Left cardiac atrium (tissue), 4 donors: ENCODE results near the gene MRTFB. TPM values are rescaled to one million over a fixed set of nuclear protein-coding genes. Genes with fewer than 3 reads are reported as not detected.
A peak's percentile ranks its signal among the peaks of the same experiment; 100 is the strongest.

Source experiments
- ATAC-seq, 2 donors: fragments of 200-7000 bp; cut with Tn5 transposase; one replicate each; pipeline ENCODE4 v1.9.1; 2020; ENCODE audit warnings: mild to moderate bottlenecking in 2 of 2, moderate library complexity in 2 of 2
- DNase-seq: peaks from one replicate; pipeline ENCODE4 v3.0.0-alpha.2; 2020
- intact Hi-C, 2 donors: fragments of 100-400 bp; cut with DNase I; formaldehyde crosslinking; loops; one replicate each; pipeline versions ENCODE4 v1.14.1 to v1.15.1; 2022 to 2023
- total RNA-seq, 2 donors: library from RNA; stranded (reverse); fragmentation: NEBNext Ultra II Directional; extraction: Animal tissue kit (Norgen Biotek cat#: 25700); gene quantifications; one replicate each; pipeline ENCODE4 v1.2.1, GENCODE V29; 2021
- donor health status: DM: no; HTN: yes; CAD: no.
- donor health status: DM: no; HTN: yes; CAD: no; lungs with severe emphysema.
- donor health status: DM: yes; HTN: yes; CAD: no.
- donor health status: Dilated cardiomyopathy.

MRTFB gene
- total RNA-seq, 2 donors from 2014 or later = 34.7 to 36.8 TPM

DNA sequence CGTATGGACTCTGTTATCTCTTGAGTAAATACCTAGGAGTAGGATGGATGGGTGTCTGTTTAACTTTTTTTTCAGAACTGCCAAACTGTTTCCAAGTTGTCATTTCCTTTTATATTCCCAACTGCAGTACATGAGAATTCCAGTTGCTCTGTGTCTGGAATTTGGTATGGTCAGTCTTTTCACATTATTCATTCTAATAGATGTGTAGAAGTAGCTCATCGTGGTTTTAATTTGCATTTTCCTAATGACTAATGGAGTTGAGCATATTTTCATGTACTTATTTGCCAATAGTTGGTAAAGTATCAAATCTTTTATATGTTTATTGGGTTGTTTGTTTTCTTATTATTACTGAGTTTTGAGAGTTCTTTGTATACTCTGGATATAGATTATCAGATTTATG, 27.0 kb downstream of the MRTFB start:
- intact Hi-C loops = no loop called here
- no peak for DNase-seq

GRCh38 chr16:14100825-14101224, 29.7 kb downstream of the MRTFB start:
- no peak for ATAC-seq
- intact Hi-C loops = loop anchor here in 1 of 2 donors (10.0 kb wide), 1 partner anchor 84 kb away; no protein-coding TSS in a partner anchor

More for the DNA sequence above, 27.0 kb downstream of the MRTFB start:
- no peak for ATAC-seq

GRCh38 chr16:14101415-14101814, 30.3 kb downstream of the MRTFB start:
- ATAC-seq (no peak), DNase-seq (no peak)
- intact Hi-C loops = loop anchor here in 1 of 2 donors (10.0 kb wide), 1 partner anchor 83 kb away; no protein-coding TSS in a partner anchor

More at GRCh38 chr16:14100825-14101224, 29.7 kb downstream of the MRTFB start:
- DNase-seq = no peak

- ATAC-seq = peak in 1 of 2 donors; percentile 8
- intact Hi-C loops = loop anchor here in 1 of 2 donors (10.0 kb wide), 1 partner anchor 82 kb away; no protein-coding TSS in a partner anchor
- no peak for DNase-seq
These were observed 32.0 kb downstream of the MRTFB start for GRCh38 chr16:14102925-14103720.

DNA sequence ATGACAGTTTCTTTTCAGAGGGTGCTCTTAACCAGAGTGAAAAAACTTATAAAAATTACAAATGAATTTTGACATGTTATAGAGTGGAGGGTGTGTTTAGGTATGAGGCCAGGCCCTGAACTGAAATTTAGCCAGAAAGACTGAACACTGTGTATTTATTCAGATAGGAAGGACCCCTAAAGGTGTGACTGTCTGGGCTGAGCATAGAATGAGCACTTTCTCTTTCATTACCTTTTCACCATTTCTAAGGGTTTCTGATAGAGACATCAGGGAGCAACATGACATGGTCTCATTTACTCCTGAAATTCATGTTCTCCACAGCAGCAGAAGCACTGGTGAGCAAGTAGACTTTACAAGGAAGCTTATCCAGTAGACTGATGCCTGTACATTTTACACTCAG, 32.9 kb downstream of the MRTFB start:
- no peak for ATAC-seq
- no peak for DNase-seq
- intact Hi-C loops = loop anchor here in 1 of 2 donors (10.0 kb wide), 1 partner anchor 81 kb away; no protein-coding TSS in a partner anchor

DNA sequence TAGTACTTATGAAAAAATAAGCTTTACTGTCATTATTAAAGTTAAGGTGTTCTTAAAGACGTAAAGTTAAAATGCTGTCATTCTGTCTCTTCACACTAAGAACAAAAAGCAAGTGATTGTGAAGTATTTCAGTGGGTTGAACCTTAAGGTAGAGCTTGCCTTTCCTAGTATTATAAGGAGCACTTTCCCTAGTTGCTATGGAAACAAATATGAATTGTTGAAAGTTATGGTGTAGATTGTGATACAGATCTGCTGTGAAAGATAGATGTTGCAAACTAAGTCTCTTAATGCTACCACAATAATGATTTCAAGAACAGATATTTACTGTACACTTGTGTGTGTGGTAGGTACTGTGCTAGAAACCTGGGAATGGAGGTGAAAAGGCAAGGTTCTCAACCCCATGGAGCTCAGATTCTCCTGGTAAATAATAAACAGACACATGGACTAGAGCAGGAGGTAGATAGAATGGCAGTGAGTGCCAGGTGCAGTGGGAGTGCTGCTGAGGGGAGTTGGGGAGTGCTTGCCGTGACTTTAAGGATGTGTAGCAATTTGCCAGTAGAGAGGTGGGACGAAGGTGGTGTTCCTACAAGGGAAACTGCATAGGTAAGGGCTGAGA, 34.7 kb downstream of the MRTFB start:
- intact Hi-C loops = loop anchor here in 1 of 2 donors (10.0 kb wide), 1 partner anchor 79 kb away; no protein-coding TSS in a partner anchor
- no peak for DNase-seq
- ATAC-seq = no peak

DNA sequence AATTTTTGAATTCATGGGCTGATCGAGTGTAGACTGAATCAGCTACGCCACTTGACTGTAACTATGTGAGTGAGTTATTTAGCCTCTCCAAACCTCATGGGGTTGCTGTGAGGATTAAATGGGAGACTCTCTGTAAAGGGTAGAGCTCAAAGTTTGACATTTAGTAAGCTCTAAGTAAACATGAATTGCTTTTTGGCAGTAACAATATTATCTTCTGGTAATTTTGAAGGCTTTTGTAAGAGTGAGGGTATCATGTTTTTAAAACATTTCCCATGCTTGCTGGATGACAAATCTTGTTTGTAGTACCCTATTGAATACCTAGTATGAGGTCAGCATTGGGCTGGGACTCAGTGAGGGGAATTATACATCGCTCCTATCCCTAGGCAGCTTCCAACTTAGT, 35.3 kb downstream of the MRTFB start:
- ATAC-seq (no peak), DNase-seq (no peak)
- intact Hi-C loops = loop anchor here in 1 of 2 donors (10.0 kb wide), 1 partner anchor 78 kb away; no protein-coding TSS in a partner anchor

- ATAC-seq = no peak
- DNase-seq = no peak
- intact Hi-C loops = loop anchor here in 1 of 2 donors (10.0 kb wide), 1 partner anchor 78 kb away; no protein-coding TSS in a partner anchor
These were observed 35.8 kb downstream of the MRTFB start for GRCh38 chr16:14106961-14107360.

- no peak for ATAC-seq
- DNase-seq = no peak
- intact Hi-C loops = loop anchor here in 1 of 2 donors (10.0 kb wide), 1 partner anchor 76 kb away; no protein-coding TSS in a partner anchor
These were observed 38.1 kb downstream of the MRTFB start for GRCh38 chr16:14109077-14109775.

- DNase-seq (no peak), ATAC-seq (no peak)
- intact Hi-C loops = loop anchor here in 1 of 2 donors (10.0 kb wide), 1 partner anchor 75 kb away; no protein-coding TSS in a partner anchor
These were observed 38.9 kb downstream of the MRTFB start for GRCh38 chr16:14109782-14110727.

GRCh38 chr16:14110728-14111251, 39.7 kb downstream of the MRTFB start:
- intact Hi-C loops = no loop called here
- DNase-seq = no peak
- ATAC-seq = no peak

DNA sequence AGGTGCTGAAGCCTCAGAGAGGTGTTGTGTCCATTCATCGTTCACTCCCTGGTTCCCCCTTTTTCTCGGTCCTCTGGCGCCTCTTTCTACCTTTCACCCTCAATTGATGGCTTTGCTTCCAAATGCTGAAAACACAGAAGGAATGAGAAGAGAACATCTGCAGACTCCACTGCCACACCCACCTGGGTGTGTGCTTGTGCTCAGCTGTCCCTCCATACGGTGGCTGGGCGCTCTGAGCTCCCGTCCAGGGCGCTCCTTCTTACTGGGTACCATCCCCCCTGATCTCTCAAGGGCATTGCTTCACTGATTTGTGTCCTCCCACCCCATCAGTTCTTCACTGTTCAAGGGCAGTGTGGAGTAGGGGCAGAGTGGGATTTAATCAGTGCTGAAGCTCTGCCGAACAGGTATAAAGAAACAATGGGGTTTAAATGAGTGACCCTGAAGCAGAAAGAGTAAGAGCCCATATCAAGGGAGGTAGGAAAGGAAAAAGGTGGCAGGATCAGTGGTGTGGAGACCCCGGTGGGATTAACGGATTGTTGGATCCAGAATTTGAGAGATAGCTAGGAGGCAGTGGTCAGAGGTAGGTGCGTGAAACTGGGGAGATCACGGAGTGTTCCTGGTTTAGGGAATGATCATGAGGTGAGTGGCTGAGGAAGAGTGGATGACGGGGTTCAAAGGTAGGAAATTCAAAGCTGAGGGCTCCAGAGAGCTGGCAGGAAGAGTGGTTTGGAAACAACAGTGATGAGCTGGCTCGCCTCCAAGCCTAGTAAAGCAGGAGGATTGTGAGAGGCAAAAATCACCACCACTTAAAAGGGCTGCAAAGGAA, 40.8 kb downstream of the MRTFB start:
- ATAC-seq (peak; percentile 53 to 62), DNase-seq (peak; percentile 70)
- intact Hi-C loops = no loop called here

DNA sequence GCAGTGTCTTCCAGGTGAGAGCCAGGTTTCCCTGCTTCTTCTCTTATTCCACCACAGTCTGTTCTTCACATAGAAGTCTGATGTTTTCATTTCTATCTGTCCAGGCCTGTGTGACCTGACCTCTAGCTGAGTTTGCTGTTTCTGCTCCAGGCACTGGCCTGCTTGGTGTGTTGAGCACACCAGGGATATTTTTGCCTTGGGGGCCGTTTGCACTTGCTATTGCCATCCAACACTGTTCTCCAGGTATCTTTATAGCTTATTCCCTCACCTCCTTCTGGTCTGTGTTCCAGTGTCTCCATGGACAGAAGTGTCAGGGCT, 41.4 kb downstream of the MRTFB start:
- ATAC-seq = peak; percentile 37 to 47
- intact Hi-C loops = no loop called here
- no peak for DNase-seq

- DNase-seq = no peak
- no peak for ATAC-seq
- intact Hi-C loops = no loop called here
These were observed 42.2 kb downstream of the MRTFB start for GRCh38 chr16:14113344-14113743.

GRCh38 chr16:14117051-14117450, 45.9 kb downstream of the MRTFB start:
- no peak for ATAC-seq
- no peak for DNase-seq
- intact Hi-C loops = no loop called here

DNA sequence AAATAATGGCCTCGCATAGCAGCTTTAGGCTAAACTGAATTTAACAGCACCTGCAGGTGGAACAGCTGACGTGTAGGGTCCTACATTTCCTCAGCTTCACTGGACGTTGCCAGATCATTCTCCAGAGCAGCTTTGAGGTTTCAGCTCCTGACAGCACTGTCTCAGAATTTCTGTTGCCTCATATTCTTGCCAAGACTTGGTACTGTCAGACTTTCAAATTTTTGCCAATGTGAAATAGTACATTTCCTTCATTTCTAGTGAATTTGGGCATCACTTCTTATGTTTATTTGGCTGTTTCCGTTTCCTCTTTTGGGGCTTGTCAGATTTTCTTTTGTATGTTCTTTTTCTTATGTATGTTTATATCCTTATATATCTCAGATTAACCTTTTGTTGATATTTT, 48.7 kb downstream of the MRTFB start:
- ATAC-seq (no peak), DNase-seq (no peak)
- intact Hi-C loops = no loop called here

DNA sequence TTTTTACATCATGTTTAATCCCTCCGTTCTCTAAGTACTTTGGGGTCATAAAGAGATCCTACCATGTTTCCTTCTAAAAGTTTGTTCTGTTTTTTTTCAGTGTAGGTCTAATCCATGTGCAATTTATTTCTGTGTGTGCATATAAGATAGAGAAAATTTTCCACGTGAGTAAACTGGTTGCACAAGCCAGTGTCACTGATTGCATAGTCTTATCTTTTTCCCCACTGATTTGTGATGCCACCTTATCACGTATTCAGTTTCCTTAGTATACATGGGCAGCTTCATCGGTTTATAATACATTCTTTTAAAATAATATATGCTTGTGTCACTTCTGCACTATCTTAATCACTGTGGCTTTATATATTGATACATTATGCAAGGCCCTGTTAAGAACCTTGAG, 49.2 kb downstream of the MRTFB start:
- DNase-seq = no peak
- ATAC-seq = no peak
- intact Hi-C loops = no loop called here
